NCI-H1105 treated with DMSO at 0.1 percent for 48 hours (cell line): Measurements from ENCODE around the gene APMAP.

ENCODE experiments used
- DNase-seq: peaks from one replicate; lab custom pipeline; 2025; lab: John Stamatoyannopoulos, UW

APMAP gene

GRCh38 chr20:24987244-24987643, 5.3 kb downstream of the APMAP start:
- DNase-seq, result no peak

GRCh38 chr20:24986436-24987015, 6.0 kb downstream of the APMAP start:
- DNase-seq, result no peak

- no peak for DNase-seq
These were observed 6.7 kb downstream of the APMAP start for GRCh38 chr20:24985802-24986201.

- no peak for DNase-seq
These were observed 7.5 kb downstream of the APMAP start for GRCh38 chr20:24984961-24985640.

GRCh38 chr20:24983896-24984295, 8.7 kb downstream of the APMAP start:
- DNase-seq, result no peak

GRCh38 chr20:24981790-24982189, 10.8 kb downstream of the APMAP start:
- DNase-seq, result no peak

GRCh38 chr20:24981282-24981681, 11.3 kb downstream of the APMAP start:
- no peak for DNase-seq

GRCh38 chr20:24980291-24981053, 12.1 kb downstream of the APMAP start:
- DNase-seq, result no peak

- DNase-seq, result no peak
These were observed 13.3 kb downstream of the APMAP start for GRCh38 chr20:24979036-24979960.

- DNase-seq, result no peak
These were observed 14.0 kb downstream of the APMAP start for GRCh38 chr20:24978513-24978912.

- no peak for DNase-seq
These were observed 14.8 kb downstream of the APMAP start for GRCh38 chr20:24977797-24978196.

- no peak for DNase-seq
These were observed 15.2 kb downstream of the APMAP start for GRCh38 chr20:24977336-24977735.

GRCh38 chr20:24972341-24972740, 20.2 kb downstream of the APMAP start:
- no peak for DNase-seq

GRCh38 chr20:24971376-24972101, 21.0 kb downstream of the APMAP start:
- DNase-seq, result no peak

GRCh38 chr20:24970754-24971153, 21.8 kb downstream of the APMAP start:
- DNase-seq, result no peak

- no peak for DNase-seq
These were observed 22.5 kb downstream of the APMAP start for GRCh38 chr20:24970030-24970553.

GRCh38 chr20:24969186-24970029, 23.1 kb downstream of the APMAP start:
- no peak for DNase-seq

- peak; percentile 61 for DNase-seq
These were observed 24.2 kb downstream of the APMAP start for GRCh38 chr20:24968278-24968800.

GRCh38 chr20:24966317-24967012, 26.1 kb downstream of the APMAP start:
- DNase-seq, result peak; percentile 6
